ENCODE measurements around the gene NMRAL1. TPM values are rescaled to one million over a fixed set of nuclear protein-coding genes. Genes with fewer than 3 reads are reported as not detected.
A peak's percentile ranks its signal among the peaks of the same experiment; 100 is the strongest.

NMRAL1 gene
- total RNA-seq, 1 donor from 2014 or later, result 43.5 TPM

DNA sequence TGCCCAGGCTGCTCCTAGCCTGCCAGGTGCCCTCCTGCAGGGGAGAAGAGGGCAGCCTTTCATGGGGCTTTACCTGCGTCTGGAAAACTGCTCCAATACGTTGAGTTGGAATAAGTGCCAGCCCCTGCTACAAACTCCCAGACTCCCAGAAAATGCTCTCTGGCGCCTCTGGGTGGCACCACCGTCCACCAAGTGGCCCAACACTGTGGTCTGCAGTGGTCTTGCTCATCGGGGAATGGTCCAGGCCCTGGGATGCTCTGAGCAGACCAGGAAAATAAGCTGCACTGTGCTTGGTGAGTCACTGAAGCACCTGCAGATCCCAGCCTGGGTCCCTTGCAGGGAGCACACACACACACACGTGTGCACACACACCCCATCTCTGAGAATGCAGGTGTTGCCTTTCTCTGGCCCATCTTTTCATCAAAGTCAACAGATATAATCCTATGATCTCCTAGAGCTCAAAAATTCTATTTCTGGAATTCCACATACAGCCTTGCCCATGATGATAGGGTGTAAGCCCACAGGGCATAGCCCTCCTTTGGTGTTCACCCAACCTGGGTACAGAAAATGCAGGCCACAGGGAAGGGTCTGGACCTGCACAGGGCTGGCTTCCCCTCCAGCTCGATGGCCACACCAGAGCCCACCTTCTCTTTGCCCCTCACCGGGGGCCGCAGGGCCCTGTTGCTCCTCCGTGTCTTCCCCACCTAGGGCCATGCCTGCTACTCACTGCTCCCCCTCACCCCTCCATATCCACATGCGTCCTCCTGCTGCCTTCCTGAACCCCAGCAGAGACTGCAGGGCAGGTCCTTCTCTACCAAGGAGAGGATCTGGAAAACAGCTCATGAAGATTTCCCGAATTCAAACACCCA, 43.6 kb upstream of the NMRAL1 start:
- Histone ChIP-seq H3K4me1 (peaks cover 33% of the 10 kb centered on the region), H3K27me3 (ENCODE audit: low read depth) (no peaks in the 10 kb centered on the region), H3K9me3 (no peaks in the 10 kb centered on the region), H3K27ac (no peak overlapping the region), H3K4me3 (no peak overlapping the region), H3K36me3 (peaks cover 13% of the 10 kb centered on the region)
- intact Hi-C loops (cut with DNase I), result no loop called here
- TF ChIP-seq, protein P1, sequence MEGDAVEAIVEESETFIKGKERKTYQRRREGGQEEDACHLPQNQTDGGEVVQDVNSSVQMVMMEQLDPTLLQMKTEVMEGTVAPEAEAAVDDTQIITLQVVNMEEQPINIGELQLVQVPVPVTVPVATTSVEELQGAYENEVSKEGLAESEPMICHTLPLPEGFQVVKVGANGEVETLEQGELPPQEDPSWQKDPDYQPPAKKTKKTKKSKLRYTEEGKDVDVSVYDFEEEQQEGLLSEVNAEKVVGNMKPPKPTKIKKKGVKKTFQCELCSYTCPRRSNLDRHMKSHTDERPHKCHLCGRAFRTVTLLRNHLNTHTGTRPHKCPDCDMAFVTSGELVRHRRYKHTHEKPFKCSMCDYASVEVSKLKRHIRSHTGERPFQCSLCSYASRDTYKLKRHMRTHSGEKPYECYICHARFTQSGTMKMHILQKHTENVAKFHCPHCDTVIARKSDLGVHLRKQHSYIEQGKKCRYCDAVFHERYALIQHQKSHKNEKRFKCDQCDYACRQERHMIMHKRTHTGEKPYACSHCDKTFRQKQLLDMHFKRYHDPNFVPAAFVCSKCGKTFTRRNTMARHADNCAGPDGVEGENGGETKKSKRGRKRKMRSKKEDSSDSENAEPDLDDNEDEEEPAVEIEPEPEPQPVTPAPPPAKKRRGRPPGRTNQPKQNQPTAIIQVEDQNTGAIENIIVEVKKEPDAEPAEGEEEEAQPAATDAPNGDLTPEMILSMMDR (IDR thresholded peaks at IDR 0.05), result peak; percentile 50
- DNase-seq (no peak), ATAC-seq (peak; percentile 26 to 31)

DNA sequence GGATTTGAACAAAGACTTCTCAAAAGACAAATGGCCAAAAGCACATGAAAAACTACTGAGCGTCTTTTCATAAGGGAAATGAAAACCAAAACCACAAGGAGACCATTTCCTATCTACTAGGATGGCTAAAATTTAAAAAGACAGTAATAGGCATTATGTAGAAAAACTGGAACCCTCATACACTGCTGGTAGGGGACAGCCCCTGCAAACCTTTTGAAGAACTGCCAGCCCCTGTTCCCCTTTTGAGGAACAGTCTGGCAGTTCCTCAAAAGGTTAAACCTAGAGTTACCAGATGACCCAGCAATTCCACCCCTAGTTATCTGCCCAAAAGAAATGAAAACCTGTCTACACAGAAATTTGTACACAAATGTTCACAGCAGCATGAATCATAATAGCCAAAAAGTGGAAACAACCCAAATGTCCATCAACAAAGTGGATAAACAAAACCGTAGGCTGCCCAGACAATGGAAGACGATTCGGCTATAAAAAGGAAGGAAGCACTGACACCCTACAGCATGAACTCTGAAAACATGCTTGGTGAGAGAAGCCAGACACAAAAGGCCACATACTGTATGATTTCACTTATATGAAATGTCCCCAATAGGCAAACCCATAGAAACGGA, 41.3 kb upstream of the NMRAL1 start:
- intact Hi-C loops (cut with DNase I), result no loop called here
- no peak overlapping the region for H3K4me3 ChIP-seq
- ATAC-seq (peak; percentile 17 to 66), DNase-seq (no peak)
- peaks cover 29% of the 10 kb centered on the region for H3K36me3 ChIP-seq
- TF ChIP-seq, protein P1 (IDR thresholded peaks at IDR 0.05), result no peak
- H3K27me3 ChIP-seq (ENCODE audit: low read depth), result no peaks in the 10 kb centered on the region
- peak overlapping the region; percentile 44 for H3K27ac ChIP-seq
- peaks cover 48% of the 10 kb centered on the region for H3K4me1 ChIP-seq
- H3K9me3 ChIP-seq, result no peaks in the 10 kb centered on the region

DNA sequence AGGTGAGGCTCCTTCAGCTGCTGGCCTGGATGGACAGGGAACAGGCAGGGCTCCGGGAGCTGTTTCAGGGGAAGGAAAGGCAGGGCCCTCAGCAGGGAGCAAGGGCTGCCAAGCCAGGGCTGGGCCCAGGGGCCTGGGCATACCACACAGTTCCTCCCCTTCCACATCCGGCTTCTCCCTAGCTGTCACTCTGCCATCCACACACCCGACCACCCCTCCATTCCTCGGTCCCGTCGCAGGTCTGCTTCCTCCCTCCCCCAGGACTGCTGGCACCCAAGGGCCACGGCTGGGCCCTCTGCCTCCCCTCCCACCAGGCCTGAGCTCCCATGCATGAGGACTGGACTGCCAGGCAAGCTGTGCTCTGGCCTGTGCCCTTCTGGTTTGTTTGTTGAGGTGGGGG, 40.2 kb upstream of the NMRAL1 start:
- intact Hi-C loops (cut with DNase I), result no loop called here
- H3K9me3 ChIP-seq, result no peaks in the 10 kb centered on the region
- H3K27ac ChIP-seq, result peak overlapping the region; percentile 44
- peak in 1 of 2 donors; percentile 7 for ATAC-seq
- peaks cover 40% of the 10 kb centered on the region for H3K36me3 ChIP-seq
- H3K4me3 ChIP-seq, result no peak overlapping the region
- no peaks in the 10 kb centered on the region for H3K27me3 ChIP-seq (ENCODE audit: low read depth)
- TF ChIP-seq, protein P1 (IDR thresholded peaks at IDR 0.05), result no peak
- DNase-seq, result no peak
- peaks cover 49% of the 10 kb centered on the region for H3K4me1 ChIP-seq

GRCh38 chr16:4513881-4514280, 39.5 kb upstream of the NMRAL1 start:
- Histone ChIP-seq H3K27me3 (ENCODE audit: low read depth) (no peaks in the 10 kb centered on the region), H3K9me3 (no peaks in the 10 kb centered on the region), H3K4me1 (peaks cover 49% of the 10 kb centered on the region), H3K27ac (peak overlapping the region; percentile 44), H3K36me3 (peaks cover 48% of the 10 kb centered on the region), H3K4me3 (no peak overlapping the region)
- intact Hi-C loops (cut with DNase I), result no loop called here
- DNase-seq (no peak), ATAC-seq (no peak)
- TF ChIP-seq, protein P1 (IDR thresholded peaks at IDR 0.05), result no peak

GRCh38 chr16:4513086-4513860, 38.8 kb upstream of the NMRAL1 start:
- ATAC-seq (no peak), DNase-seq (no peak)
- intact Hi-C loops (cut with DNase I), result no loop called here
- Histone ChIP-seq H3K4me1 (peaks cover 49% of the 10 kb centered on the region), H3K27ac (peak overlapping the region; percentile 44), H3K4me3 (no peak overlapping the region), H3K9me3 (no peaks in the 10 kb centered on the region), H3K27me3 (ENCODE audit: low read depth) (no peaks in the 10 kb centered on the region), H3K36me3 (peaks cover 54% of the 10 kb centered on the region)
- TF ChIP-seq, protein P1 (IDR thresholded peaks at IDR 0.05), result no peak

Measured in lower lobe of right lung (tissue), 2 donors.